ENCODE measurements around the gene SELE. TPM values are rescaled to one million over a fixed set of nuclear protein-coding genes. Genes with fewer than 3 reads are reported as not detected.

SELE gene
- total and polyA plus RNA-seq, 2 donors (not counting 1 experiment from before 2014, with no cell fraction given), result not detected

GRCh38 chr1:169712309-169712631, 21.6 kb downstream of the SELE start:
- Histone ChIP-seq H3K27me3 (ENCODE audit: control insufficient read depth, insufficient read depth, low read length) (no peaks in the 10 kb centered on the region), H3K36me3 (ENCODE audit: control insufficient read depth, insufficient read depth, low read length) (no peaks in the 10 kb centered on the region), H4K20me1 (ENCODE audit: control insufficient read depth, extremely low read depth, insufficient read depth, low read length) (no peaks in the 10 kb centered on the region), H3K4me1 (ENCODE audit: control insufficient read depth, extremely low read depth, insufficient read depth, low read length) (no peaks in the 10 kb centered on the region), H3K27ac (ENCODE audit: insufficient read depth, low read length) (no peak overlapping the region), H3K9me3 (ENCODE audit: control insufficient read depth, insufficient read depth, low read depth, low read length) (no peaks in the 10 kb centered on the region), H2AFZ (ENCODE audit: low read length) (no peak overlapping the region), H3K4me3 (replicated peaks in 1 of 4; ENCODE audit: control extremely low read depth in 1 of 4, insufficient read depth in 1 of 4, low read depth in 3 of 4, low read length in 4 of 4) (no peak overlapping the region), H3K79me2 (ENCODE audit: control insufficient read depth, insufficient read depth, low read length) (no peaks in the 10 kb centered on the region), H3K9ac (ENCODE audit: insufficient read depth, low read length) (no peak overlapping the region), H3K4me2 (ENCODE audit: extremely low read depth, insufficient read depth, low read length) (no peak overlapping the region)
- no peak for DNase-seq (ENCODE audit: low read depth in 2 of 2)
- TF ChIP-seq, protein P1, sequence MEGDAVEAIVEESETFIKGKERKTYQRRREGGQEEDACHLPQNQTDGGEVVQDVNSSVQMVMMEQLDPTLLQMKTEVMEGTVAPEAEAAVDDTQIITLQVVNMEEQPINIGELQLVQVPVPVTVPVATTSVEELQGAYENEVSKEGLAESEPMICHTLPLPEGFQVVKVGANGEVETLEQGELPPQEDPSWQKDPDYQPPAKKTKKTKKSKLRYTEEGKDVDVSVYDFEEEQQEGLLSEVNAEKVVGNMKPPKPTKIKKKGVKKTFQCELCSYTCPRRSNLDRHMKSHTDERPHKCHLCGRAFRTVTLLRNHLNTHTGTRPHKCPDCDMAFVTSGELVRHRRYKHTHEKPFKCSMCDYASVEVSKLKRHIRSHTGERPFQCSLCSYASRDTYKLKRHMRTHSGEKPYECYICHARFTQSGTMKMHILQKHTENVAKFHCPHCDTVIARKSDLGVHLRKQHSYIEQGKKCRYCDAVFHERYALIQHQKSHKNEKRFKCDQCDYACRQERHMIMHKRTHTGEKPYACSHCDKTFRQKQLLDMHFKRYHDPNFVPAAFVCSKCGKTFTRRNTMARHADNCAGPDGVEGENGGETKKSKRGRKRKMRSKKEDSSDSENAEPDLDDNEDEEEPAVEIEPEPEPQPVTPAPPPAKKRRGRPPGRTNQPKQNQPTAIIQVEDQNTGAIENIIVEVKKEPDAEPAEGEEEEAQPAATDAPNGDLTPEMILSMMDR (conservative IDR thresholded peaks at IDR 0.05 in 1 of 2, IDR thresholded peaks at IDR 0.05 in 1 of 2; ENCODE audit: low read depth in 1 of 2, low read length in 2 of 2), result no peak
- TF ChIP-seq EZH2 (IDR thresholded peaks at IDR 0.05; ENCODE audit: low read length, missing control alignments), result no peak

GRCh38 chr1:169711469-169712308, 22.2 kb downstream of the SELE start, which contains the start of gene SELL:
TSS of gene SELL (minus strand) at chr1:169711620. CDS start at chr1:169711498, 122 bp downstream.
- Histone ChIP-seq H3K9ac (ENCODE audit: insufficient read depth, low read length) (no peak within 1 kb of the TSS), H3K36me3 (ENCODE audit: control insufficient read depth, insufficient read depth, low read length) (no peaks in the 10 kb centered on the region), H3K4me2 (ENCODE audit: extremely low read depth, insufficient read depth, low read length) (peak within 1 kb of the TSS; percentile 85), H3K27ac (ENCODE audit: insufficient read depth, low read length) (no peak within 1 kb of the TSS), H4K20me1 (ENCODE audit: control insufficient read depth, extremely low read depth, insufficient read depth, low read length) (no peaks in the 10 kb centered on the region), H3K79me2 (ENCODE audit: control insufficient read depth, insufficient read depth, low read length) (no peaks in the 10 kb centered on the region), H3K9me3 (ENCODE audit: control insufficient read depth, insufficient read depth, low read depth, low read length) (no peaks in the 10 kb centered on the region), H3K4me1 (ENCODE audit: control insufficient read depth, extremely low read depth, insufficient read depth, low read length) (no peaks in the 10 kb centered on the region), H2AFZ (ENCODE audit: low read length) (peak within 1 kb of the TSS; percentile 77), H3K4me3 (replicated peaks in 1 of 4; ENCODE audit: control extremely low read depth in 1 of 4, insufficient read depth in 1 of 4, low read depth in 3 of 4, low read length in 4 of 4) (peak within 1 kb of the TSS in 3 of 4 experiments; percentile 18 to 52 (median 50)), H3K27me3 (ENCODE audit: control insufficient read depth, insufficient read depth, low read length) (no peaks in the 10 kb centered on the region)
- peak; percentile 59 to 72 for DNase-seq (ENCODE audit: low read depth in 2 of 2)
- TF ChIP-seq EZH2 (IDR thresholded peaks at IDR 0.05; ENCODE audit: low read length, missing control alignments), result no peak
- TF ChIP-seq, protein P1 (conservative IDR thresholded peaks at IDR 0.05 in 1 of 2, IDR thresholded peaks at IDR 0.05 in 1 of 2; ENCODE audit: low read depth in 1 of 2, low read length in 2 of 2), result peak; percentile 89 to 92

- Histone ChIP-seq H3K27me3 (ENCODE audit: control insufficient read depth, insufficient read depth, low read length) (no peaks in the 10 kb centered on the region), H3K4me3 (replicated peaks in 1 of 4; ENCODE audit: control extremely low read depth in 1 of 4, insufficient read depth in 1 of 4, low read depth in 3 of 4, low read length in 4 of 4) (no peak overlapping the region), H3K9me3 (ENCODE audit: control insufficient read depth, insufficient read depth, low read depth, low read length) (no peaks in the 10 kb centered on the region), H3K4me2 (ENCODE audit: extremely low read depth, insufficient read depth, low read length) (no peak overlapping the region), H4K20me1 (ENCODE audit: control insufficient read depth, extremely low read depth, insufficient read depth, low read length) (no peaks in the 10 kb centered on the region), H2AFZ (ENCODE audit: low read length) (no peak overlapping the region), H3K9ac (ENCODE audit: insufficient read depth, low read length) (no peak overlapping the region), H3K27ac (ENCODE audit: insufficient read depth, low read length) (no peak overlapping the region), H3K36me3 (ENCODE audit: control insufficient read depth, insufficient read depth, low read length) (no peaks in the 10 kb centered on the region), H3K79me2 (ENCODE audit: control insufficient read depth, insufficient read depth, low read length) (no peaks in the 10 kb centered on the region), H3K4me1 (ENCODE audit: control insufficient read depth, extremely low read depth, insufficient read depth, low read length) (no peaks in the 10 kb centered on the region)
- DNase-seq (ENCODE audit: low read depth in 2 of 2), result no peak
- no peak for TF ChIP-seq EZH2 (IDR thresholded peaks at IDR 0.05; ENCODE audit: low read length, missing control alignments)
- TF ChIP-seq, protein P1 (conservative IDR thresholded peaks at IDR 0.05 in 1 of 2, IDR thresholded peaks at IDR 0.05 in 1 of 2; ENCODE audit: low read depth in 1 of 2, low read length in 2 of 2), result no peak
Observed at GRCh38 chr1:169708647-169709046, 25.2 kb downstream of the SELE start.
